Kidney (tissue), 14 donors: Measurements from ENCODE around the gene ZNF410. TPM values are rescaled to one million over a fixed set of nuclear protein-coding genes. Genes with fewer than 3 reads are reported as not detected.

Experiments used
- DNase-seq, 5 donors: peaks; one replicate each; pipeline ENCODE4 v3.0.0-alpha.2; 2013 to 2020
- FAIRE-seq: peaks from 2 replicates; lab custom pipeline; 2012; peaks lifted over from hg19 to GRCh38; lab: Jason Lieb, UNC
- H3K27ac ChIP-seq, 2 donors: one replicate each; pipeline ENCODE4 v1.7.0; 2013; ENCODE audit warnings: low read depth in 2 of 2, low read length in 2 of 2, inconsistent platforms in 1 of 2
- H3K27me3 ChIP-seq: one replicate; pipeline ENCODE4 v1.7.1; 2013; ENCODE audit warnings: low read length, inconsistent platforms; ENCODE audit not compliant: control insufficient read depth, insufficient read depth
- H3K36me3 ChIP-seq, 3 donors: one replicate each; pipeline versions ENCODE4 v1.7.0 to v1.7.1; 2013; ENCODE audit warnings: low read length in 3 of 3, control low read depth in 1 of 3, inconsistent platforms in 1 of 3; ENCODE audit not compliant: insufficient read depth in 3 of 3, control insufficient read depth in 2 of 3
- H3K4me1 ChIP-seq, 3 donors: one replicate each; pipeline versions ENCODE4 v1.7.0 to v1.7.1; 2013; ENCODE audit warnings: low read length in 3 of 3, inconsistent platforms in 1 of 3, low read depth in 1 of 3; ENCODE audit not compliant: control insufficient read depth in 2 of 3, insufficient read depth in 2 of 3
- H3K4me3 ChIP-seq, 3 donors: one replicate each; pipeline versions ENCODE4 v1.7.0 to v1.8.1; 2013; ENCODE audit warnings: low read length in 3 of 3, control low read depth in 1 of 3, inconsistent platforms in 1 of 3
- H3K9ac ChIP-seq, 3 donors: one replicate each; pipeline versions ENCODE4 v1.7.0 to v1.7.1; 2013; ENCODE audit warnings: low read length in 3 of 3, control low read depth in 1 of 3, inconsistent platforms in 1 of 3
- H3K9me3 ChIP-seq, 3 donors: one replicate each; pipeline versions ENCODE4 v1.7.0 to v1.7.1; 2013; ENCODE audit warnings: low read length in 3 of 3, control low read depth in 1 of 3, inconsistent platforms in 1 of 3; ENCODE audit not compliant: control insufficient read depth in 2 of 3, insufficient read depth in 1 of 3
- CTCF ChIP-seq: IDR thresholded peaks from 3 replicates; pipeline ENCODE4 v1.5.1; 2012; ENCODE audit warnings: mild to moderate bottlenecking, moderate library complexity, borderline replicate concordance; ENCODE audit not compliant: insufficient read depth; ENCODE audit errors: extremely low read depth
- intact Hi-C: fragments of 100-400 bp; cut with DNase I; formaldehyde crosslinking; loops from one replicate; pipeline ENCODE4 v1.11.1; 2022
- polyA plus RNA-seq: library from polyadenylated mRNA; stranded (reverse); fragments of 350-450 nt; fragmentation: Illumina TruSeq; extraction: RNeasy Lipid Tissue Mini Kit (QIAGEN cat#74804); gene quantifications from one replicate; pipeline ENCODE4 v1.2.3, GENCODE V29; 2014; ENCODE audit warnings: low read depth, low replicate concordance; ENCODE audit not compliant: insufficient read depth
- total RNA-seq: library from RNA; stranded (reverse); fragmentation: NEBNext Ultra II Directional; extraction: Animal tissue kit (Norgen Biotek cat#: 25700); gene quantifications from one replicate; pipeline ENCODE4 v1.2.1, GENCODE V29; 2021
- donor health status: control.
- donor health status: control.
- donor health status: control.
- donor health status: control.
- donor health status: control.
- donor health status: DM: yes; HTN: yes; CAD: no.
- donor health status: Normal renal cell carcinoma (clear cell type).

The ZNF410 gene
- total and polyA plus RNA-seq, 2 donors from 2014 or later = 35.8 to 43.2 TPM

GRCh38 chr14:73955674-73956073, 69.0 kb downstream of the ZNF410 start:
- no peak for FAIRE-seq
- no peak for TF ChIP-seq CTCF
- H3K27ac ChIP-seq = no peak overlapping the region
- H3K27me3 ChIP-seq = no peaks in the 10 kb centered on the region
- H3K4me3 ChIP-seq = no peak overlapping the region
- no peaks in the 10 kb centered on the region for H3K9me3 ChIP-seq
- peaks cover 3 to 54% (median 35%) of the 10 kb centered on the region in 3 donors for H3K36me3 ChIP-seq
- intact Hi-C loops = no loop called here
- no peaks in the 10 kb centered on the region for H3K4me1 ChIP-seq
- no peak for DNase-seq
- H3K9ac ChIP-seq = no peak overlapping the region

GRCh38 chr14:73958591-73958990, 71.9 kb downstream of the ZNF410 start:
- intact Hi-C loops = no loop called here
- no peak for TF ChIP-seq CTCF
- Histone ChIP-seq H3K9ac (no peak overlapping the region), H3K4me1 (no peaks in the 10 kb centered on the region), H3K4me3 (no peak overlapping the region), H3K27me3 (no peaks in the 10 kb centered on the region), H3K36me3 (peaks cover 7 to 69% (median 44%) of the 10 kb centered on the region in 3 donors), H3K9me3 (no peaks in the 10 kb centered on the region), H3K27ac (no peak overlapping the region)
- DNase-seq (no peak), FAIRE-seq (no peak)

- FAIRE-seq (no peak), DNase-seq (peak in 1 of 5 donors; percentile 10)
- no peak for TF ChIP-seq CTCF
- Histone ChIP-seq H3K36me3 (peaks cover 7 to 56% (median 37%) of the 10 kb centered on the region in 3 donors), H3K4me1 (peaks cover 0 to 3% (median 0%) of the 10 kb centered on the region in 3 donors), H3K9me3 (no peaks in the 10 kb centered on the region), H3K9ac (no peak overlapping the region), H3K27ac (no peak overlapping the region), H3K27me3 (no peaks in the 10 kb centered on the region), H3K4me3 (no peak overlapping the region)
- intact Hi-C loops = no loop called here
Measured at GRCh38 chr14:73961192-73961591, 74.5 kb downstream of the ZNF410 start.

GRCh38 chr14:73965216-73965615, 78.6 kb downstream of the ZNF410 start:
- intact Hi-C loops = no loop called here
- peaks cover 4 to 47% (median 37%) of the 10 kb centered on the region in 3 donors for H3K36me3 ChIP-seq
- FAIRE-seq = no peak

More at GRCh38 chr14:73965216-73965615, 78.6 kb downstream of the ZNF410 start:
- H3K9ac ChIP-seq = no peak overlapping the region
- no peak overlapping the region for H3K4me3 ChIP-seq
- H3K9me3 ChIP-seq = no peaks in the 10 kb centered on the region
- no peaks in the 10 kb centered on the region for H3K27me3 ChIP-seq
- no peak for DNase-seq
- H3K27ac ChIP-seq = no peak overlapping the region
- peaks cover 0 to 3% (median 0%) of the 10 kb centered on the region in 3 donors for H3K4me1 ChIP-seq
- no peak for TF ChIP-seq CTCF
